ENCODE data around the gene KIF1B. TPM values are rescaled to one million over a fixed set of nuclear protein-coding genes. Genes with fewer than 3 reads are reported as not detected.

KIF1B gene
- total RNA-seq, 1 donor from 2014 or later, result 38.0 TPM

DNA sequence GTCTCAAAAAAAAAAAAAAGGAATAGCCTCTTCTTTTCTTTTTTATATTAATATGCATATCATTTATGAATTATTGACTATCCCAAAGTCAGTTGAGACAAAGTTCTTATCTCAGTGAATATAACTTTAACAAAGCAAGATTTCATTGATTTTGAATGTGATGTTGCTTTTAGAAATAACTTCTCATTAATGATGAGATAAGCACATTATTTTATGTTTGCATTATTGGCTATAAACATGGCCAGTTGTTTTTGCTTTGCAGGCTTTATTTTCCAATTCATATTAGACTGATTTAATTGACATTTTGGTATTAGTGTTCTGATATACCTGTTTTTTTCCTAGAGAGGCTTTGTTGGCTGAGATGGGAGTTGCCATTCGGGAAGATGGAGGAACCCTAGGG, 81.3 kb downstream of the KIF1B start:
- TF ChIP-seq, protein P1, sequence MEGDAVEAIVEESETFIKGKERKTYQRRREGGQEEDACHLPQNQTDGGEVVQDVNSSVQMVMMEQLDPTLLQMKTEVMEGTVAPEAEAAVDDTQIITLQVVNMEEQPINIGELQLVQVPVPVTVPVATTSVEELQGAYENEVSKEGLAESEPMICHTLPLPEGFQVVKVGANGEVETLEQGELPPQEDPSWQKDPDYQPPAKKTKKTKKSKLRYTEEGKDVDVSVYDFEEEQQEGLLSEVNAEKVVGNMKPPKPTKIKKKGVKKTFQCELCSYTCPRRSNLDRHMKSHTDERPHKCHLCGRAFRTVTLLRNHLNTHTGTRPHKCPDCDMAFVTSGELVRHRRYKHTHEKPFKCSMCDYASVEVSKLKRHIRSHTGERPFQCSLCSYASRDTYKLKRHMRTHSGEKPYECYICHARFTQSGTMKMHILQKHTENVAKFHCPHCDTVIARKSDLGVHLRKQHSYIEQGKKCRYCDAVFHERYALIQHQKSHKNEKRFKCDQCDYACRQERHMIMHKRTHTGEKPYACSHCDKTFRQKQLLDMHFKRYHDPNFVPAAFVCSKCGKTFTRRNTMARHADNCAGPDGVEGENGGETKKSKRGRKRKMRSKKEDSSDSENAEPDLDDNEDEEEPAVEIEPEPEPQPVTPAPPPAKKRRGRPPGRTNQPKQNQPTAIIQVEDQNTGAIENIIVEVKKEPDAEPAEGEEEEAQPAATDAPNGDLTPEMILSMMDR (IDR thresholded peaks at IDR 0.05), result no peak
- ATAC-seq (no peak), DNase-seq (no peak)
- no peaks in the 10 kb centered on the region for H3K4me1 ChIP-seq
- no peak overlapping the region for H3K4me3 ChIP-seq
- intact Hi-C loops (cut with DNase I), result no loop called here
- H3K9me3 ChIP-seq, result no peaks in the 10 kb centered on the region
- H3K27ac ChIP-seq, result no peak overlapping the region
- H3K27me3 ChIP-seq (ENCODE audit: low read depth), result no peaks in the 10 kb centered on the region
- peaks cover 80% of the 10 kb centered on the region for H3K36me3 ChIP-seq

DNA sequence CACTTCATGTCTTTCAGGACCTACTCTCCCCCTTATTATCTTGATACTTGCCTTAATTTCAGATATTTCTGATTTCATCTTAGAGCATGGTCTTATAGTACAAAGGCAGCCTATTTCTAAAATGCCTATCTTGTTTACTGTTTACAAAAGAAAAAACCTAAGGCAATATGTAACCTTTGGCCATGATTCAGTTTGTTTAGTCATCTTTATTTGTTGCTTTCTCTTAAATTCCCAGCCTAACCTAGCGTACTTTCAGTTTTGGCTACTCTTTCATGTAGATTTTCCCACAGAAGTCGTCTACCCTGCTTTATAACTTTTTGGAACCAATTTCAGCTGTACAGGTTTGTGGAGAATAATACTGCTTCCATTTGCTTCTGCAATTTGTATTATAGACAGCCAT, 81.8 kb downstream of the KIF1B start:
- H3K9me3 ChIP-seq, result no peaks in the 10 kb centered on the region
- TF ChIP-seq, protein P1 (IDR thresholded peaks at IDR 0.05), result no peak
- intact Hi-C loops (cut with DNase I), result no loop called here
- no peaks in the 10 kb centered on the region for H3K27me3 ChIP-seq (ENCODE audit: low read depth)
- H3K4me1 ChIP-seq, result no peaks in the 10 kb centered on the region
- no peak for DNase-seq
- peaks cover 80% of the 10 kb centered on the region for H3K36me3 ChIP-seq
- no peak overlapping the region for H3K4me3 ChIP-seq
- ATAC-seq, result no peak
- H3K27ac ChIP-seq, result no peak overlapping the region

DNA sequence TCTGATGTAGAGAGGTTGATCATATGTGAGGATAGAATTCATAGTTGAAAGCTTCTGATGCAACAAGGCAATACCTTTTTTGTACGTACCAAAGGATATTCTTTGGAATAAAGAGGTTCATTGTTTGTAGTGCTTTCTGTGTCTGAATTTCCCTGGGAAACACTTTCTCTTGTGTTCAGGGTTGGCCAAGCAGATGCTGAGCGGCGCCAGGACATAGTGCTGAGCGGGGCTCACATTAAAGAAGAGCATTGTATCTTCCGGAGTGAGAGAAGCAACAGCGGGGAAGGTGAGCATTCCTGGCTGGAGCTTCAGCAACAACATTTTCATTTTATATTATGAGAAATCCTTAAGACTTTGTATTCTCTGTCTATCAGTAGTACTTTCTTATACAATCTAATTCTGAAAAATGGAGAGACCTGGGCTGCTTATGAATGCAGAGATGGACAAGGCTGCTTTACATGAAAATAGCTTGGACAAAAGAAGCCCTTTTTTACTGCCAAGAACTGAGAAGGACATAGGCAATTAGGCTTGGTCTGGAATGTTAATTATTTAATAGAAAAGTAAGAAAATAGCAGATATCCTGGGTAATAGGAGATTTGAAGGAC, 85.2 kb downstream of the KIF1B start:
- intact Hi-C loops (cut with DNase I), result no loop called here
- Histone ChIP-seq H3K27me3 (ENCODE audit: low read depth) (no peaks in the 10 kb centered on the region), H3K36me3 (peaks cover 81% of the 10 kb centered on the region), H3K4me1 (peaks cover 6% of the 10 kb centered on the region), H3K9me3 (no peaks in the 10 kb centered on the region), H3K27ac (no peak overlapping the region), H3K4me3 (no peak overlapping the region)
- no peak for DNase-seq
- no peak for ATAC-seq
- TF ChIP-seq, protein P1 (IDR thresholded peaks at IDR 0.05), result no peak

DNA sequence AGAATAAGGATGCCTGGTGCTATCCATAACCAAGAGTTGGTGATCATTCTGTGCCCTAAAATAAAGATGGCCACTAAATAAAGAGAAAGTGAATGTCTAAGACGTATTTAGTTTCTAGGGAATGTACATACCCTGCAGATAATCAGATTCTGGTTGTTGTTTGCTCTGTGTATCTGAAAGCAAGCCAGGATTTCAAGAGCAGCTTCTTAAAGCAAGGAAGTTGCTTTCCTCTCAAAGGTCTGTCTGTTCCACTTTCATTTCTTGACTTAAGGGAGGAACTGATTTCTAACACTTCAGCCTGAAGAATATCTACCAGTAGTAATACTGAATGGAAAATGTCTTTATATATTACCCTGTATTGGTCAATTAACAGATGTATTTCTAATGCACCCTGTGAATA, 88.8 kb downstream of the KIF1B start:
- TF ChIP-seq, protein P1 (IDR thresholded peaks at IDR 0.05), result no peak
- H3K27ac ChIP-seq, result no peak overlapping the region
- DNase-seq, result no peak
- peaks cover 68% of the 10 kb centered on the region for H3K36me3 ChIP-seq
- H3K4me3 ChIP-seq, result no peak overlapping the region
- H3K4me1 ChIP-seq, result peaks cover 6% of the 10 kb centered on the region
- no peaks in the 10 kb centered on the region for H3K27me3 ChIP-seq (ENCODE audit: low read depth)
- no peaks in the 10 kb centered on the region for H3K9me3 ChIP-seq
- peak; percentile 53 to 55 for ATAC-seq
- intact Hi-C loops (cut with DNase I), result no loop called here

DNA sequence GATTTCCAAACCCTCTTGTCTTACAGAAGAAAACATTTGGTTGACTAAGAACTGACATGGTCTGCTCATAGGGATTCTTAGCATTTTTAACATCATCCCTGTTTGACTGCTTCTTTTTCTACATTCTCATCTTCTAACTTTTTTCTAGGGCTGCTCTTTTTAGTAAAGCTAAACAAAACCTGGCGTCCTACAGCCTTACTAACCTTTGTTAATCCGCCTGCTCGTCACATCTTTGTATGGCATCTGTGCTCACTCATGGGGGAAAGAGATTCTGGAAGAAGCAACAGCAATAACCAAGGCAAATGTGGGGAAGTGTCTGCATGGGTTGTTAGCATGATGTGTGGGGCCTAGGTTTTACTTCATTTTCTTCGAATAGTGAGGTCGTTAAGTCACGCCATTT, 92.0 kb downstream of the KIF1B start:
- intact Hi-C loops (cut with DNase I), result no loop called here
- TF ChIP-seq, protein P1 (IDR thresholded peaks at IDR 0.05), result no peak
- ATAC-seq, result no peak

More for the DNA sequence above, 92.0 kb downstream of the KIF1B start:
- H3K27me3 ChIP-seq (ENCODE audit: low read depth), result no peaks in the 10 kb centered on the region
- no peaks in the 10 kb centered on the region for H3K9me3 ChIP-seq
- no peak for DNase-seq
- H3K4me1 ChIP-seq, result peaks cover 6% of the 10 kb centered on the region
- H3K4me3 ChIP-seq, result no peak overlapping the region
- no peak overlapping the region for H3K27ac ChIP-seq
- H3K36me3 ChIP-seq, result peaks cover 58% of the 10 kb centered on the region
